HEK293 (cell line): Measurements from ENCODE around the gene PHYKPL.

Experiments
- CTCF ChIA-PET: fragments of 350-600 bp; formaldehyde crosslinking; extraction: SDS; loops from one replicate; lab custom pipeline; 2021; ENCODE audit warnings: antibody characterized with exemption; lab: Yijun Ruan, JAX
- POLR2A ChIA-PET: fragments of 300-600 bp; formaldehyde crosslinking; extraction: SDS; loops from one replicate; lab custom pipeline; 2020; ENCODE audit warnings: antibody characterized with exemption, inconsistent platforms; lab: Yijun Ruan, JAX
- H3K27ac ChIP-seq: fragments of 200-500 bp; sonication (Bioruptor generic); 2 replicates; pipeline ENCODE4 v1.5.1; 2014; ENCODE audit warnings: low read depth, low read length, control low read depth, inconsistent platforms; ENCODE audit errors: extremely low read depth
- H3K36me3 ChIP-seq, 2 experiments: fragments of 200-500 bp in 1 of 2; sonication (Bioruptor generic) in 1 of 2; 1 replicate in 1 of 2; 2 replicates in 1 of 2; pipeline ENCODE4 v1.5.1; 2014 to 2017; ENCODE audit warnings: inconsistent platforms in 2 of 2, low read length in 2 of 2; ENCODE audit not compliant: control insufficient read depth in 2 of 2, insufficient read depth in 1 of 2
- H3K4me1 ChIP-seq: fragments of 200-500 bp; sonication (Bioruptor generic); 2 replicates; pipeline ENCODE4 v1.5.1; 2014; ENCODE audit warnings: mild to moderate bottlenecking, low read length, inconsistent platforms; ENCODE audit not compliant: control insufficient read depth, insufficient read depth
- H3K4me3 ChIP-seq: 2 replicates; pipeline ENCODE4 v1.5.1; 2011; ENCODE audit warnings: low read depth, mild to moderate bottlenecking, control low read depth, low read length, moderate library complexity
- H3K9me3 ChIP-seq: fragments of 200-500 bp; sonication (Bioruptor generic); 2 replicates; pipeline ENCODE4 v1.5.1; 2014; ENCODE audit warnings: low read depth, low read length, inconsistent platforms; ENCODE audit not compliant: control insufficient read depth, insufficient read depth
- CTCF ChIP-seq: fragments of 450-650 bp; formaldehyde crosslinking; IDR thresholded peaks from 2 replicates; pipeline ENCODE4 v1.5.1; 2016; ENCODE audit warnings: missing biosample characterization, missing genetic modification characterization
- GLI4 ChIP-seq: fragments of 450-650 bp; formaldehyde crosslinking; IDR thresholded peaks from 2 replicates; pipeline ENCODE4 v1.5.1; 2016; ENCODE audit warnings: missing biosample characterization, missing genetic modification characterization
- REST ChIP-seq: fragments of 450-650 bp; formaldehyde crosslinking; IDR thresholded peaks from 2 replicates; pipeline ENCODE4 v1.5.1; 2016; ENCODE audit warnings: missing biosample characterization, missing genetic modification characterization
- YY1 ChIP-seq: fragments of 450-650 bp; formaldehyde crosslinking; IDR thresholded peaks from 2 replicates; pipeline ENCODE4 v1.5.1; 2018; ENCODE audit warnings: missing biosample characterization, missing genetic modification characterization
- ZBTB1 ChIP-seq: fragments of 450-650 bp; formaldehyde crosslinking; IDR thresholded peaks from 2 replicates; pipeline ENCODE4 v1.5.1; 2016; ENCODE audit warnings: missing biosample characterization, missing genetic modification characterization
- ZEB2 ChIP-seq: fragments of 450-650 bp; formaldehyde crosslinking; IDR thresholded peaks from 2 replicates; pipeline ENCODE4 v1.5.1; 2016; ENCODE audit warnings: missing biosample characterization, missing genetic modification characterization
- ZNF132 ChIP-seq: fragments of 450-650 bp; formaldehyde crosslinking; IDR thresholded peaks from 2 replicates; pipeline ENCODE4 v1.5.1; 2017; ENCODE audit warnings: missing biosample characterization, missing genetic modification characterization, borderline replicate concordance
- ZNF157 ChIP-seq: fragments of 450-650 bp; formaldehyde crosslinking; IDR thresholded peaks from 2 replicates; pipeline ENCODE4 v1.5.1; 2016; ENCODE audit warnings: missing biosample characterization, missing genetic modification characterization
- ZNF175 ChIP-seq: fragments of 450-650 bp; formaldehyde crosslinking; IDR thresholded peaks from 2 replicates; pipeline ENCODE4 v1.5.1; 2016; ENCODE audit warnings: missing biosample characterization, missing genetic modification characterization
- ZNF548 ChIP-seq: fragments of 450-650 bp; formaldehyde crosslinking; IDR thresholded peaks from 2 replicates; pipeline ENCODE4 v1.5.1; 2016; ENCODE audit warnings: missing biosample characterization, missing genetic modification characterization
- ZNF626 ChIP-seq: fragments of 450-650 bp; sonication (Bioruptor Pico); formaldehyde crosslinking; IDR thresholded peaks from 2 replicates; pipeline ENCODE4 v1.5.1; 2018; ENCODE audit warnings: missing biosample characterization, missing genetic modification characterization, inconsistent platforms
- ZNF664 ChIP-seq: fragments of 450-650 bp; formaldehyde crosslinking; IDR thresholded peaks from 2 replicates; pipeline ENCODE4 v1.5.1; 2016; ENCODE audit warnings: missing biosample characterization, missing genetic modification characterization
- ZNF843 ChIP-seq: fragments of 450-650 bp; formaldehyde crosslinking; IDR thresholded peaks from 2 replicates; pipeline ENCODE4 v1.5.1; 2016; ENCODE audit warnings: missing biosample characterization, missing genetic modification characterization
- TF ChIP-seq, protein P1 (sequence below): fragments of 450-650 bp; formaldehyde crosslinking; IDR thresholded peaks from 2 replicates; pipeline ENCODE4 v1.5.1; 2016; ENCODE audit warnings: missing biosample characterization, missing genetic modification characterization, low read depth
- TF ChIP-seq, protein P2 (sequence below): fragments of 450-650 bp; formaldehyde crosslinking; IDR thresholded peaks from 2 replicates; pipeline ENCODE4 v1.5.1; 2016; ENCODE audit warnings: missing biosample characterization, missing genetic modification characterization
- TF ChIP-seq, protein P3 (sequence below): fragments of 450-650 bp; formaldehyde crosslinking; IDR thresholded peaks from 2 replicates; pipeline ENCODE4 v1.5.1; 2016; ENCODE audit warnings: missing biosample characterization, missing genetic modification characterization, borderline replicate concordance
- TF ChIP-seq, protein P4 (sequence below): fragments of 450-650 bp; formaldehyde crosslinking; IDR thresholded peaks from 2 replicates; pipeline ENCODE4 v1.5.1; 2016; ENCODE audit warnings: missing biosample characterization, missing genetic modification characterization, borderline replicate concordance
- TF ChIP-seq, protein P5 (sequence below): fragments of 450-650 bp; formaldehyde crosslinking; IDR thresholded peaks from 2 replicates; pipeline ENCODE4 v1.5.1; 2016; ENCODE audit warnings: missing biosample characterization, missing genetic modification characterization

PHYKPL gene

GRCh38 chr5:178271726-178272479 lies 39.3 kb upstream of the PHYKPL start (continued):
- TF ChIP-seq CTCF (tag by site-specific recombination) (no peak), ZNF843 (tag by site-specific recombination) (no peak), ZNF664 (tag by site-specific recombination) (no peak), YY1 (no peak), ZNF548 (tag by site-specific recombination) (no peak), ZNF626 (tag by site-specific recombination) (no peak), ZNF175 (tag by site-specific recombination) (no peak), ZNF157 (tag by site-specific recombination) (no peak), GLI4 (tag by site-specific recombination) (no peak), ZEB2 (tag by site-specific recombination) (no peak)
- TF ChIP-seq, protein P1, sequence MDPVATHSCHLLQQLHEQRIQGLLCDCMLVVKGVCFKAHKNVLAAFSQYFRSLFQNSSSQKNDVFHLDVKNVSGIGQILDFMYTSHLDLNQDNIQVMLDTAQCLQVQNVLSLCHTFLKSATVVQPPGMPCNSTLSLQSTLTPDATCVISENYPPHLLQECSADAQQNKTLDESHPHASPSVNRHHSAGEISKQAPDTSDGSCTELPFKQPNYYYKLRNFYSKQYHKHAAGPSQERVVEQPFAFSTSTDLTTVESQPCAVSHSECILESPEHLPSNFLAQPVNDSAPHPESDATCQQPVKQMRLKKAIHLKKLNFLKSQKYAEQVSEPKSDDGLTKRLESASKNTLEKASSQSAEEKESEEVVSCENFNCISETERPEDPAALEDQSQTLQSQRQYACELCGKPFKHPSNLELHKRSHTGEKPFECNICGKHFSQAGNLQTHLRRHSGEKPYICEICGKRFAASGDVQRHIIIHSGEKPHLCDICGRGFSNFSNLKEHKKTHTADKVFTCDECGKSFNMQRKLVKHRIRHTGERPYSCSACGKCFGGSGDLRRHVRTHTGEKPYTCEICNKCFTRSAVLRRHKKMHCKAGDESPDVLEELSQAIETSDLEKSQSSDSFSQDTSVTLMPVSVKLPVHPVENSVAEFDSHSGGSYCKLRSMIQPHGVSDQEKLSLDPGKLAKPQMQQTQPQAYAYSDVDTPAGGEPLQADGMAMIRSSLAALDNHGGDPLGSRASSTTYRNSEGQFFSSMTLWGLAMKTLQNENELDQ (tag by site-specific recombination) = no peak

DNA sequence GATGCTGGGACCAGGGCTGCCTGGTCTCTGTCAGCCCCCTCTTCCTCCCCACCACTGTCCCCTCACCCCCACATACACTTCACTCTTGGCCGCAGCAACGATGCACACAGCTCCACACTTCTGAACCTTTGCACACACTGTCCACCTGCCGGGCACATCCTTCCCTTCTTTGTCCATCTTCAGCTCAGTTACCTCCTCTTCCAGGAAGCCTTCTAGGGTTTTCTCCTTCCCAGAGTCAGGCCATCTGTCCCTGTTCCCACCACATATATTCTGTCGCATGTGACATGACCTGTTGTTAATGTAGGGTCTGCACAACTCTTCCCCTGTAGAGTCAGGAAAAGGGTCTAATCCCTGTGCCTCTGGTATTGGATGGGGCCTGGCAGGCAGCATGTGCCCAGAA lies 38.6 kb upstream of the PHYKPL start:
- Histone ChIP-seq H3K4me1 (no peaks in the 10 kb centered on the region), H3K36me3 (no peaks in the 10 kb centered on the region), H3K9me3 (no peaks in the 10 kb centered on the region), H3K27ac (no peak overlapping the region), H3K4me3 (no peak overlapping the region)
- ChIA-PET POLR2A (no interaction called here), CTCF (interaction anchor here (0.7 to 1.7 kb wide), 2 partner anchors 8 to 18 kb away, joined by 4 read pairs; no protein-coding TSS in a partner anchor)
- TF ChIP-seq, protein P2, sequence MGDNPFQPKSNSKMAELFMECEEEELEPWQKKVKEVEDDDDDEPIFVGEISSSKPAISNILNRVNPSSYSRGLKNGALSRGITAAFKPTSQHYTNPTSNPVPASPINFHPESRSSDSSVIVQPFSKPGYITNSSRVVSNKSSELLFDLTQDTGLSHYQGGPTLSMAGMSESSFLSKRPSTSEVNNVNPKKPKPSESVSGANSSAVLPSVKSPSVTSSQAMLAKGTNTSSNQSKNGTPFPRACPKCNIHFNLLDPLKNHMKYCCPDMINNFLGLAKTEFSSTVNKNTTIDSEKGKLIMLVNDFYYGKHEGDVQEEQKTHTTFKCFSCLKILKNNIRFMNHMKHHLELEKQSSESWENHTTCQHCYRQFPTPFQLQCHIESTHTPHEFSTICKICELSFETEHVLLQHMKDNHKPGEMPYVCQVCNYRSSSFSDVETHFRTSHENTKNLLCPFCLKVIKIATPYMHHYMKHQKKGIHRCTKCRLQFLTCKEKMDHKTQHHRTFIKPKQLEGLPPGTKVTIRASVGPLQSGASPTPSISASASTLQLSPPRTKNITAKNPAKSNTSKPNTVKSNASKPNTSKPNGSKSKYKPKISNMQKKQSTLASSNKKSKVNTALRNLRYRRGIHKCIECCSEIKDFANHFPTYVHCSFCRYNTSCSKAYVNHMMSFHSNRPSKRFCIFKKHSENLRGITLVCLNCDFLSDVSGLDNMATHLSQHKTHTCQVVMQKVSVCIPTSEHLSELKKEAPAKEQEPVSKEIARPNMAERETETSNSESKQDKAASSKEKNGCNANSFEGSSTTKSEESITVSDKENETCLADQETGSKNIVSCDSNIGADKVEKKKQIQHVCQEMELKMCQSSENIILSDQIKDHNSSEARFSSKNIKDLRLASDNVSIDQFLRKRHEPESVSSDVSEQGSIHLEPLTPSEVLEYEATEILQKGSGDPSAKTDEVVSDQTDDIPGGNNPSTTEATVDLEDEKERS = no peak
- TF ChIP-seq, protein P3, sequence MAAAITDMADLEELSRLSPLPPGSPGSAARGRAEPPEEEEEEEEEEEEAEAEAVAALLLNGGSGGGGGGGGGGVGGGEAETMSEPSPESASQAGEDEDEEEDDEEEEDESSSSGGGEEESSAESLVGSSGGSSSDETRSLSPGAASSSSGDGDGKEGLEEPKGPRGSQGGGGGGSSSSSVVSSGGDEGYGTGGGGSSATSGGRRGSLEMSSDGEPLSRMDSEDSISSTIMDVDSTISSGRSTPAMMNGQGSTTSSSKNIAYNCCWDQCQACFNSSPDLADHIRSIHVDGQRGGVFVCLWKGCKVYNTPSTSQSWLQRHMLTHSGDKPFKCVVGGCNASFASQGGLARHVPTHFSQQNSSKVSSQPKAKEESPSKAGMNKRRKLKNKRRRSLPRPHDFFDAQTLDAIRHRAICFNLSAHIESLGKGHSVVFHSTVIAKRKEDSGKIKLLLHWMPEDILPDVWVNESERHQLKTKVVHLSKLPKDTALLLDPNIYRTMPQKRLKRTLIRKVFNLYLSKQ (tag by site-specific recombination) = no peak
- TF ChIP-seq ZBTB1 (tag by site-specific recombination) (no peak), REST (tag by site-specific recombination) (no peak), ZNF132 (tag by site-specific recombination) (no peak)
- TF ChIP-seq, protein P4, sequence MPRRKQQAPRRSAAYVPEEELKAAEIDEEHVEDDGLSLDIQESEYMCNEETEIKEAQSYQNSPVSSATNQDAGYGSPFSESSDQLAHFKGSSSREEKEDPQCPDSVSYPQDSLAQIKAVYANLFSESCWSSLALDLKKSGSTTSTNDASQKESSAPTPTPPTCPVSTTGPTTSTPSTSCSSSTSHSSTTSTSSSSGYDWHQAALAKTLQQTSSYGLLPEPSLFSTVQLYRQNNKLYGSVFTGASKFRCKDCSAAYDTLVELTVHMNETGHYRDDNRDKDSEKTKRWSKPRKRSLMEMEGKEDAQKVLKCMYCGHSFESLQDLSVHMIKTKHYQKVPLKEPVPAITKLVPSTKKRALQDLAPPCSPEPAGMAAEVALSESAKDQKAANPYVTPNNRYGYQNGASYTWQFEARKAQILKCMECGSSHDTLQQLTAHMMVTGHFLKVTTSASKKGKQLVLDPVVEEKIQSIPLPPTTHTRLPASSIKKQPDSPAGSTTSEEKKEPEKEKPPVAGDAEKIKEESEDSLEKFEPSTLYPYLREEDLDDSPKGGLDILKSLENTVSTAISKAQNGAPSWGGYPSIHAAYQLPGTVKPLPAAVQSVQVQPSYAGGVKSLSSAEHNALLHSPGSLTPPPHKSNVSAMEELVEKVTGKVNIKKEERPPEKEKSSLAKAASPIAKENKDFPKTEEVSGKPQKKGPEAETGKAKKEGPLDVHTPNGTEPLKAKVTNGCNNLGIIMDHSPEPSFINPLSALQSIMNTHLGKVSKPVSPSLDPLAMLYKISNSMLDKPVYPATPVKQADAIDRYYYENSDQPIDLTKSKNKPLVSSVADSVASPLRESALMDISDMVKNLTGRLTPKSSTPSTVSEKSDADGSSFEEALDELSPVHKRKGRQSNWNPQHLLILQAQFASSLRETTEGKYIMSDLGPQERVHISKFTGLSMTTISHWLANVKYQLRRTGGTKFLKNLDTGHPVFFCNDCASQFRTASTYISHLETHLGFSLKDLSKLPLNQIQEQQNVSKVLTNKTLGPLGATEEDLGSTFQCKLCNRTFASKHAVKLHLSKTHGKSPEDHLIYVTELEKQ (tag by site-specific recombination) = no peak
- TF ChIP-seq, protein P5, sequence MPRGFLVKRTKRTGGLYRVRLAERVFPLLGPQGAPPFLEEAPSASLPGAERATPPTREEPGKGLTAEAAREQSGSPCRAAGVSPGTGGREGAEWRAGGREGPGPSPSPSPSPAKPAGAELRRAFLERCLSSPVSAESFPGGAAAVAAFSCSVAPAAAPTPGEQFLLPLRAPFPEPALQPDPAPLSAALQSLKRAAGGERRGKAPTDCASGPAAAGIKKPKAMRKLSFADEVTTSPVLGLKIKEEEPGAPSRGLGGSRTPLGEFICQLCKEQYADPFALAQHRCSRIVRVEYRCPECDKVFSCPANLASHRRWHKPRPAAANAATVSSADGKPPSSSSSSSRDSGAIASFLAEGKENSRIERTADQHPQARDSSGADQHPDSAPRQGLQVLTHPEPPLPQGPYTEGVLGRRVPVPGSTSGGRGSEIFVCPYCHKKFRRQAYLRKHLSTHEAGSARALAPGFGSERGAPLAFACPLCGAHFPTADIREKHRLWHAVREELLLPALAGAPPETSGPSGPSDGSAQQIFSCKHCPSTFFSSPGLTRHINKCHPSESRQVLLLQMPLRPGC (tag by site-specific recombination) = no peak
